NK-92 (cell line): Measurements from ENCODE around the gene RNF126.
"Not testable (repeated sequence)": the region's sequence is repeated elsewhere in the genome, so short reads cannot be mapped to it uniquely, and the experiment has no call there.

Source experiments
- DNase-seq: peaks from one replicate; lab custom pipeline; 2025; ENCODE audit not compliant: unreplicated experiment; lab: John Stamatoyannopoulos, UW

The RNF126 gene

GRCh38 chr19:613732-614567, 49.1 kb downstream of the RNF126 start:
- DNase-seq = no peak

DNA sequence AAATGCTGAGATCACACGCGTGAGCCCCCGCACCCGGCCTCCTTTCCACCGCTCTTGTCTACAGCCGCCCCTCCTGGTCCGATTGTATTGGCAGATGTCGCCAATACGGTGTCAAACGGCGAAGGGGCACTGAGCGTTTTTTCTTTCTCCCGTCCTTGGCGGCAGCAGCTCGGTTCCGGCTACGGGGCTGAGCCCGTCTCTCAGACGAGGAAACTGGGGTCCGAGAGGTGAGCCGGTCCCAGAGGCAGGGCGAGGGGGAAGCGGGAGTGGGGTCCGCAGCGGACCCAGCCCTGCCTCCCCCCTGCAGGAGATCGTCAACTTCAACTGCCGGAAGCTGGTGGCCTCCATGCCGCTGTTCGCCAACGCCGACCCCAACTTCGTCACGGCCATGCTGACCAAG, 50.1 kb downstream of the RNF126 start:
- no peak for DNase-seq

- no peak for DNase-seq
These were observed 51.5 kb downstream of the RNF126 start for GRCh38 chr19:611481-611868.

- no peak for DNase-seq
These were observed 52.1 kb downstream of the RNF126 start for GRCh38 chr19:610801-611480.

- no peak for DNase-seq
These were observed 52.8 kb downstream of the RNF126 start for GRCh38 chr19:610071-610800.

- DNase-seq = no peak
These were observed 54.0 kb downstream of the RNF126 start for GRCh38 chr19:609004-609346.

DNA sequence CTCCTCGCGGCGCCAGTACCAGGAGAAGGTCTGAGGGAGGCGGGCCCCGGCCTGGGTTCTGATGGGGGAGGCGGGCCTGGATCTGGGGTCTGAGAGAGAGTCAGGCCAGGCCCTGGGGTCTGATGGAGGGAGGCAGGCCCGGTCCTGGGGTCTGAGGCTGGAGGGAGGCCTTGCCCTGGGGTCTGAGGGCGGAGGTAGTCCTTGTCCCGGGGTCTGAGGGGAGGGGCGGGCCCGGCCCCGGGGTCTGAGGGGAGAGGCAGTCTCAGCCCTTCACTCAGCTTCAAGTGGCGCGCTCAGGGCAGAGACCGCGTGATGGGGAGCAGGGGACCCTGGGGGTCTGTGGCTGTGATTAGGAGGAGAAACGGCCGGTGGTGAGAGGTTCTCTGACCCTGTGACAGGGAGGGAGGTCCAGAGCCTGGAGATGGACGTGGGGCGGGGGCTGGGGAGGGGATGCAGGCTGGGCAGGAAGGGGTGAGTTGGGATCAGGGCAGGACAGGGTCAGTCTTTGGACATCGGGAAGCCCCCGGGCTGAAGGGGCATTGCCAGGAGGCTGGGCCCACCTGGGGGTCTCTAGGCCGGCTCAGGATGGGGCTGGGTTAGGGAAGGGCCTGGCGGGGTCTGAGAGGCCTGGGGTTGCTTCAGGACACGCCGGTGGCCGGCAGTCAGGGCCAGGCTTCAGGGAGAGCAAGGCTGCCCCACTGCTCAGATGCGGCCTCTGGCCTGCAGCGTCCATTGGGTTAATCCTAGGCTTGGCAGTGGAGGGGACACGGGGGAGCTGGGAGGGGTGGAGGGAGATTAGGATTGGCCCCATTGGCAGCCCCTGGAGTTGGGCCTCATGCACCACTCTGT, 54.6 kb downstream of the RNF126 start:
- no peak for DNase-seq

- no peak for DNase-seq
These were observed 55.5 kb downstream of the RNF126 start for GRCh38 chr19:607301-608154.

- DNase-seq = not testable (repeated sequence)
These were observed 57.7 kb downstream of the RNF126 start for GRCh38 chr19:605061-605971.

GRCh38 chr19:604355-604754, 58.7 kb downstream of the RNF126 start:
- DNase-seq = no peak

- DNase-seq = not testable (repeated sequence)
These were observed 59.2 kb downstream of the RNF126 start for GRCh38 chr19:603779-604178.

- DNase-seq = not testable (repeated sequence)
These were observed 59.7 kb downstream of the RNF126 start for GRCh38 chr19:603302-603639.

DNA sequence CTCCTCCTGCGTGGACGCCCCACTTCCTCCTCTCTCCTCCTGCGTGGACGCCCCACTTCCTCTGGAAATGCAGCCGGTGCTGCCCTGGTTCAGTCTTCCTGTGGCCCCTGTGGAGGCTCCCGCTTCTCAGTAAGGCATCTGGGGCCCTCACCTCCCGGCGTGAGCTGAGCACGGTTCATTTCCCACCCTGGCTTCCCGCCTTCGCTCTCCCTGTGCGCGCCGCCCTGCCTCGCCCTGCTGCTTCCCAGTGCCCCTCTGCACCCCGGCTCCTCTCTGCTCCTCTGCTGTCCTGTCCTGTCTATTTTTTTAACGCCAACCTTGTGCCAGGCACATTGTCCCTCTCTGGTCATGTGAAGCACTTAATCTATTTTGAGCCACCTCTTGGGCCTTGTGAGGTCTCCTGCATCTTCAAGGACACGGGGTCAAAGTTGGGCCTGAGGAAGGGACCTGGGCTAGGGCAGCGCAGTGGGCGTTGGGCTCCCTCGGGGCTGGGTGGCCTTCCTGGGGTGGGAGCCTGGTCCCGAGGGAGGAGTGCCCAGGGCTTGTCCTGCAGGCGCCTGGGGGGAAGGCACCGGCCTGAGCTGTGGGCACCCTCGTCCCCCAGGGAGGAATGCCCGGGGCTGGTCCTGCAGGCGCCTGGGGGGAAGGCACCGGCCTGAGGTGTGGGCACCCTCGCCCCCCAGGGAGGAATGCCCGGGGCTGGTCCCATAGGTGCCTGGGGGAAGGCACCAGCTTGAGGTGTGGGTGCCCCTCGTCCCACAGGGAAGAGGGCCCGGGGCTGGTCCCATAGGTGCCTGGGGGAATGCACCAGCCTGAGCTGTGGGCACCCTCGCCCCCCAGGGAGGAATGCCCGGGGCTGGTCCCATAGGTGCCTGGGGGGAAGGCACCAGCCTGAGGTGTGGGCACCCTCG, 60.4 kb downstream of the RNF126 start:
- no peak for DNase-seq

- DNase-seq = no peak
These were observed 61.2 kb downstream of the RNF126 start for GRCh38 chr19:601790-602189.

DNA sequence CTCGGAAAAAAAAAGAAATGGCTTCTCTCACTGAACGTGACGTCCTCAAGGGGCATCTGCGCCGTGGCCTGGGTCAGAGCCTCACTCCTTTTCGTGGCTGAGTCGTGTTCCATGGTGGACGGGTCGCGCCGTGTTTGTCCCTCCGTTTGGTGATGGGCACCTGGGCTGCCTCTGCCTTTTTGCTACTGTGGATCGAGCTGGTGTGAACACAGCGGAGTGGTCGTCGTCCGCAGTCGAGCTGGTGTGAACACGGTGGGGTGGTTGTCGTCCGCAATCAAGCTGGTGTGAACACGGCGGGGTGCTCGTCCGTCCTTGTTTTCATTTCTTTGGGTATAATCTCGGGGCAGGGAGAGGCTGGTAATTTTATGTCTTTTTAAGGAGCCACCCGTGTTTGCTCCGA, 61.7 kb downstream of the RNF126 start:
- DNase-seq = no peak
